Nephron progenitor cell (in vitro differentiated cells): Measurements from ENCODE around the gene LIPC.

Source experiments
- DNase-seq: peaks from one replicate; pipeline ENCODE4 v3.0.0; 2021
- H3K27ac Mint-ChIP-seq: 2 replicates; pipeline ENCODE4 v1.8.0; 2021; ENCODE audit warnings: mild to moderate bottlenecking, moderate library complexity, mixed read lengths
- H3K27me3 Mint-ChIP-seq: 2 replicates; pipeline ENCODE4 v1.8.0; 2021; ENCODE audit warnings: mild to moderate bottlenecking, low read depth, mixed read lengths; ENCODE audit not compliant: poor library complexity
- H3K36me3 Mint-ChIP-seq: 2 replicates; pipeline ENCODE4 v1.8.0; 2021; ENCODE audit warnings: low read depth, mixed read lengths
- H3K4me1 Mint-ChIP-seq: 2 replicates; pipeline ENCODE4 v1.8.0; 2021; ENCODE audit warnings: mixed read lengths
- H3K4me3 Mint-ChIP-seq: 2 replicates; pipeline ENCODE4 v1.8.0; 2021; ENCODE audit warnings: mild to moderate bottlenecking, moderate library complexity, mixed read lengths
- H3K9me3 Mint-ChIP-seq: 2 replicates; pipeline ENCODE4 v1.8.0; 2021; ENCODE audit warnings: mild to moderate bottlenecking, moderate library complexity, mixed read lengths
- TF ChIP-seq, protein P1 (sequence below): fragments of 200-600 bp; sonication (generic); IDR thresholded peaks from 2 replicates; pipeline ENCODE4 v1.5.0; 2021; ENCODE audit warnings: antibody characterized with exemption

LIPC gene

DNA sequence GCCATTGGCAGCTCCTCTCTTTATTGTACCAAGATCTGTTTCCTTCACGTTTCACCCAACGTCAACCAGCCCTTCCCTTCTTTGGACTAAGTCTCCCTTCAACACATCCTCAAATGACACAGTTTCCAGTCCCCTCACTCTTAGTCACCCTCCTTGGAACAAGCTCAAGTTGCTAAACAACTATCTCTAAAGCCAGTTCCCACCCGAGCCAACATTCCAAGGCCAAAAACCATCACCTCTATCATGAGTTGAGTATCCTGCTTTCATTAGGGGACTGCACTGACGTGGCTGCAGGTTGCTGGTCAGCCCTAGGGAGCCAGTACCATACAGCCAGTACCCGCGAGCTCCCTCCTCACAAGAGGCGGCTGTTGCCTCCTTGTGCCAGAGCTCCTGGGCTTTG, 73.8 kb downstream of the LIPC start:
- H3K4me1 Mint-ChIP-seq: peaks cover 11% of the 10 kb centered on the region
- TF ChIP-seq, protein P1, sequence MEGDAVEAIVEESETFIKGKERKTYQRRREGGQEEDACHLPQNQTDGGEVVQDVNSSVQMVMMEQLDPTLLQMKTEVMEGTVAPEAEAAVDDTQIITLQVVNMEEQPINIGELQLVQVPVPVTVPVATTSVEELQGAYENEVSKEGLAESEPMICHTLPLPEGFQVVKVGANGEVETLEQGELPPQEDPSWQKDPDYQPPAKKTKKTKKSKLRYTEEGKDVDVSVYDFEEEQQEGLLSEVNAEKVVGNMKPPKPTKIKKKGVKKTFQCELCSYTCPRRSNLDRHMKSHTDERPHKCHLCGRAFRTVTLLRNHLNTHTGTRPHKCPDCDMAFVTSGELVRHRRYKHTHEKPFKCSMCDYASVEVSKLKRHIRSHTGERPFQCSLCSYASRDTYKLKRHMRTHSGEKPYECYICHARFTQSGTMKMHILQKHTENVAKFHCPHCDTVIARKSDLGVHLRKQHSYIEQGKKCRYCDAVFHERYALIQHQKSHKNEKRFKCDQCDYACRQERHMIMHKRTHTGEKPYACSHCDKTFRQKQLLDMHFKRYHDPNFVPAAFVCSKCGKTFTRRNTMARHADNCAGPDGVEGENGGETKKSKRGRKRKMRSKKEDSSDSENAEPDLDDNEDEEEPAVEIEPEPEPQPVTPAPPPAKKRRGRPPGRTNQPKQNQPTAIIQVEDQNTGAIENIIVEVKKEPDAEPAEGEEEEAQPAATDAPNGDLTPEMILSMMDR: no peak
- no peak overlapping the region for H3K4me3 Mint-ChIP-seq
- no peak for DNase-seq
- H3K36me3 Mint-ChIP-seq: no peaks in the 10 kb centered on the region
- H3K27me3 Mint-ChIP-seq: peaks cover 26% of the 10 kb centered on the region
- no peak overlapping the region for H3K27ac Mint-ChIP-seq
- H3K9me3 Mint-ChIP-seq: no peaks in the 10 kb centered on the region

DNA sequence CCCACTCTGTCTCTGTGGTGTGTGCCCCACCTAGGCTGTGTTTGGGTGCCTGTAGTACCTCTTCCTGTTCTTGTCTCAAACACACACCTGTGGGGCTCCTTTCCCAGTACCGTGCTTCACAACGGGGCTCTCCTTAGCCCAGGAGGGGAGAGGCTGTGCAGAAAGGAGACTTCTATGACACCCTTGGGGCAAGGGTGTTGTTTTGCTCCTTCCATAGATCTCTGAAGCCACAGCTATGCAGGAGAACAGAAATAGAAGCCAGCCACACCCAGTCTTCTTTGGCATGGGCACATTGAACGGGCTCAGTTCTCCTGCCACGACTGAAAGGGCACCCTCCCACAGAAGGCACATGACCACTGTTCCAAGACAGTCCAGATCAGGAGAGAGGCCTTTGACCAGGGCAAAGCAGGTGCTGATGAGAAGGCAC, 74.3 kb downstream of the LIPC start:
- H3K9me3 Mint-ChIP-seq: no peaks in the 10 kb centered on the region
- TF ChIP-seq, protein P1: no peak
- peaks cover 25% of the 10 kb centered on the region for H3K27me3 Mint-ChIP-seq
- H3K4me3 Mint-ChIP-seq: no peak overlapping the region
- H3K4me1 Mint-ChIP-seq: peaks cover 14% of the 10 kb centered on the region
- no peak overlapping the region for H3K27ac Mint-ChIP-seq
- DNase-seq: no peak
- no peaks in the 10 kb centered on the region for H3K36me3 Mint-ChIP-seq

DNA sequence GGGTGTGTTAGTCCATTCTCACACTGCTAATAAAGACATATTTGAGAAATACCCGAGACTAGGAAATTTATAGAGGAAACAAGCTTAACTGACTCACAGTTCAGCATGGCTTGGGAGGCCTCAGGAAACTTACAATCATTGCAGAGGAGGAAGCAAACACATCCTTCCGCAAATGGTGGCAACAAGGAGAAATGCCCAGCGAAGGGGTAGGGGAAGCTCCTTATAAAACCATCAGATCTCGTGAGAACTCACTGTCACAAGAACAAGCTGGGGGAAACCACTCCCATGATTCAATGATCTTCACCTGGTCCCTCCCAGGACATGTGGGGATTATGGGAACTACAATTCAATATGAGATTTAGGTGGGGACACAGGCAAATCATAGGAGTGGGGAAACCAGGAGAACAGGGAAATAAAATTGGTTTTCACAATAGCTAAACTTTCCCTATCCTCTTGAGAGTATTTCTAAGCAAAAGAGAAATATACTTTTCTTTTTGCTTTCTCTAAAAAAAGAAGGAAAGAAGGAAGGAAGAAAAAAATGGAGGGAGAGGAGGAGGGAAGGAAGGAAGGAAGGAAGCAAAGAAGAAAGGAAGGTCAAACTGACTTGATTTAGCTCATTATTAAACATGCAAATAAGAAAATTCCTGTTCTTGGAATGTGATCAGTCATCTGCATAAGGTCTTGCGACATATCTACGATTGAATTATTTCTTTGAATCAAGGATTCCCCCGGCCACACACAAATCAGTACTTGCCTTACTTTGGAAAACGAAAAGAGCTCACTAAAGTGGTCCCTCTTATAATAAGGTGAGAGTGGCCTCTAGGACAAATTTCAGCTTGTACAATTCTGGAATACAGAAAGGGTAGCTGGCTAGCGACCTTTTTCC, 75.2 kb downstream of the LIPC start:
- DNase-seq: no peak
- peaks cover 9% of the 10 kb centered on the region for H3K4me1 Mint-ChIP-seq
- TF ChIP-seq, protein P1: no peak
- no peaks in the 10 kb centered on the region for H3K36me3 Mint-ChIP-seq
- peaks cover 20% of the 10 kb centered on the region for H3K27me3 Mint-ChIP-seq
- no peak overlapping the region for H3K4me3 Mint-ChIP-seq
- no peak overlapping the region for H3K27ac Mint-ChIP-seq
- H3K9me3 Mint-ChIP-seq: no peaks in the 10 kb centered on the region

DNA sequence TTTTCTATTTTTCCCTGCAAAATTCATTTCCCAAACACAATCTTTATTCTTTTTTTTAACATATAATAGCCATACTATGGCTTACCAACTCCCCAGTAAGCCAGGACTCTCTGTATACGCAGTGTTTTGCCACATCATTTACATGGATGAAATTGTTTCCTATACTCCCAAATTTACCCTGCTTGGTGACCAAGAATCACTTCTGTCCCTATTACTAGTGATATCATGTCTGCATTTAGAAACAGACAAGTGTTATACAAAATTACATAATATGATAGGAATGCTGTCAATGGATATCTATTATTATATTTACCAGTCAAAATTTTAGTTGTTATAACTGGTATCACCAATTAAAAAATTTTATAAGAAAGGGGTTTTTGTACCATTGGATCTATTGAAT, 77.8 kb downstream of the LIPC start:
- H3K4me1 Mint-ChIP-seq: peaks cover 20% of the 10 kb centered on the region
- no peak overlapping the region for H3K4me3 Mint-ChIP-seq
- peaks cover 17% of the 10 kb centered on the region for H3K27me3 Mint-ChIP-seq
- TF ChIP-seq, protein P1: no peak
- H3K9me3 Mint-ChIP-seq: peaks cover 8% of the 10 kb centered on the region
- no peak overlapping the region for H3K27ac Mint-ChIP-seq
- H3K36me3 Mint-ChIP-seq: no peaks in the 10 kb centered on the region
- DNase-seq: no peak

DNA sequence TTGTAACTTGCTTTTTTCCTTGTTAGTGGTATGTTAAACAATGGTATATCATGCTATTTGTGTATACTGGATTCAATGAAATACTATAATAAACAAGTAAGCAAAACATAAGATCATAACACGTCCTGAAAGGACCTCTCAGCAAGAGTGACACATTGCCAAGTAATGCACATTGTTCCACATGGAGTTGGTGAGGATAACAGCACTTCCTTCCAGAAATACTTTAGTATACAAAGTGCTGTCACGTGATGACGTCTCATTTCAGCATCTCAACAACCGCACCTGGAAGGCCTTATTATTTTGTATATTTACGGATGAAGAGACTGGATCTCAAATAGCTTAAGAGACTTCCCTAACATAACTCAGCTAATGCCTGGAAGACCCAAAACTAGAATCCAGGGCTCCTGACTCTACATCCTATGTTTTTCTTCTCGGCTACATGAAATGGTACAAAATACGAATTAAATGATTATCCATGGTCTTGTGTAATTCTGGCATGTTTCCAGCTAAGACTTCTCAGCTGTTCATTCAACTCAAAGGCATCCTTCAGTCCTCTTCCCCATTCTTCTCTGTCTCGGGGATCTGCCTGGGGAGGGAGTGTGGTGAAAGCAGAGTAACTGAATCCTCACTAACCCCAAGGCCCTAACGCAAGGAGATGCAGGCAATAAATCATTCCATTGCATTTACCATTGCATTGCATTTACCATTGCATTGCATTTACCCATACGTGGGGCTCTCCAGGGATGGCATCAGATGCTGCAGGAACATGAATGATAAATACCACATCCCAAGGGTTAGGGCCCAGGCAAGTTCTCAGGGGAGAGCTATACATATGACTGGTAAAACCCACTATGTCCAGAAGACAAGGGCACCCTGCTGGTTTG, 79.2 kb downstream of the LIPC start:
- H3K27ac Mint-ChIP-seq: no peak overlapping the region
- H3K4me1 Mint-ChIP-seq: peaks cover 20% of the 10 kb centered on the region
- peaks cover 19% of the 10 kb centered on the region for H3K9me3 Mint-ChIP-seq
- peaks cover 9% of the 10 kb centered on the region for H3K36me3 Mint-ChIP-seq
- DNase-seq: no peak
- peaks cover 16% of the 10 kb centered on the region for H3K27me3 Mint-ChIP-seq
- H3K4me3 Mint-ChIP-seq: no peak overlapping the region
- TF ChIP-seq, protein P1: no peak
